Testis (tissue), 3 donors: ENCODE results near the gene TPRG1. TPM values are rescaled to one million over a fixed set of nuclear protein-coding genes. Genes with fewer than 3 reads are reported as not detected.

Source experiments
- DNase-seq: peaks from one replicate; pipeline ENCODE4 v3.0.0-alpha.2; 2019
- H3K27ac ChIP-seq, 2 donors: fragments of 200-600 bp; sonication (generic); one replicate each; pipeline ENCODE4 v1.5.1; 2019
- H3K27me3 ChIP-seq: fragments of 200-600 bp; sonication (generic); one replicate; pipeline ENCODE4 v1.5.1; 2019
- H3K36me3 ChIP-seq: fragments of 200-600 bp; sonication (generic); one replicate; pipeline ENCODE4 v1.5.1; 2017; ENCODE audit warnings: low read depth; ENCODE audit errors: missing control alignments
- H3K4me1 ChIP-seq: fragments of 200-600 bp; sonication (generic); one replicate; pipeline ENCODE4 v1.5.1; 2019
- H3K4me3 ChIP-seq, 2 donors: fragments of 200-600 bp; sonication (generic); one replicate each; pipeline ENCODE4 v1.5.1; 2017 to 2019
- H3K9me3 ChIP-seq: fragments of 200-600 bp; sonication (generic); one replicate; pipeline ENCODE4 v1.5.1; 2017
- POLR2A ChIP-seq: fragments of 450-650 bp; IDR thresholded peaks from one replicate; pipeline ENCODE4 v1.6.1; 2017; ENCODE audit warnings: antibody characterized with exemption, mild to moderate bottlenecking, moderate library complexity
- WGBS, 2 donors: methylation state at CpG; one replicate each; pipeline ENCODE4 v1.1.5; 2018; 5-methylcytosine and 5-hydroxymethylcytosine counted together
- intact Hi-C: fragments of 100-400 bp; cut with DNase I; formaldehyde crosslinking; loops from one replicate; pipeline ENCODE4 v1.15.1; 2023; ENCODE audit warnings: low total_unique reads
- polyA plus RNA-seq: library from polyadenylated mRNA; stranded (reverse); fragments of 350-450 nt; fragmentation: Illumina TruSeq; extraction: RNeasy Lipid Tissue Mini Kit (QIAGEN cat#74804); gene quantifications from one replicate; pipeline ENCODE4 v1.2.3, GENCODE V29; 2014; ENCODE audit warnings: low read depth, low replicate concordance; ENCODE audit not compliant: insufficient read depth
- total RNA-seq, 2 donors: library from RNA; depleted of rRNA; stranded (reverse); fragments of >200 nt; gene quantifications; one replicate each; pipeline ENCODE4 v1.2.3, GENCODE V29; 2016
- TF ChIP-seq, protein P1 (sequence below), 3 experiments: fragments of 450-650 bp in 2 of 3; fragments of 200-600 bp in 1 of 3; sonication (generic) in 1 of 3; IDR thresholded peaks; one replicate each; pipeline ENCODE4 v1.5.1; 2016 to 2019; ENCODE audit warnings: antibody characterized with exemption in 3 of 3, mild to moderate bottlenecking in 2 of 3, moderate library complexity in 1 of 3

Gene TPRG1
- total and polyA plus RNA-seq, 3 donors from 2014 or later = 15.5 to 25.2 (median 15.9) TPM

DNA sequence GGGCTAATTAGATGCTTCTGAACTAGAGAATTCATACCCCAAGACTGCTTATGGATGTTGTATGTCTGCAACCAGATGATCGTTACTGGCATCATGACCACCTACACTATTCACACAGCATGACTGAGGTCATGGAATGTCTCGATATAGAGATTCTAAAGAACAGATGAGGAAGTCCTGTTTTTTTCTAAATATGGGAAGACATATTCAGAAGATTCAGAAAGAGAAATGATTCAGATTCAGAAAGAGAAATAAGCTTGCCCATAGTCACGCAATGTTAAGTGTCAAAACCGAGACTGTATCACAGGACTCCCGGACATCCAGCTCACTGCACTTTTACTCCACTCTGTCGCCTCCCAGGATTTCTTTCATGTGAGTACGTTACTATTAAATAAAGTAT, 136.2 kb downstream of the TPRG1 start:
- H3K4me1 ChIP-seq = no peaks in the 10 kb centered on the region
- DNase-seq = no peak
- H3K27ac ChIP-seq = no peak overlapping the region
- TF ChIP-seq, protein P1, sequence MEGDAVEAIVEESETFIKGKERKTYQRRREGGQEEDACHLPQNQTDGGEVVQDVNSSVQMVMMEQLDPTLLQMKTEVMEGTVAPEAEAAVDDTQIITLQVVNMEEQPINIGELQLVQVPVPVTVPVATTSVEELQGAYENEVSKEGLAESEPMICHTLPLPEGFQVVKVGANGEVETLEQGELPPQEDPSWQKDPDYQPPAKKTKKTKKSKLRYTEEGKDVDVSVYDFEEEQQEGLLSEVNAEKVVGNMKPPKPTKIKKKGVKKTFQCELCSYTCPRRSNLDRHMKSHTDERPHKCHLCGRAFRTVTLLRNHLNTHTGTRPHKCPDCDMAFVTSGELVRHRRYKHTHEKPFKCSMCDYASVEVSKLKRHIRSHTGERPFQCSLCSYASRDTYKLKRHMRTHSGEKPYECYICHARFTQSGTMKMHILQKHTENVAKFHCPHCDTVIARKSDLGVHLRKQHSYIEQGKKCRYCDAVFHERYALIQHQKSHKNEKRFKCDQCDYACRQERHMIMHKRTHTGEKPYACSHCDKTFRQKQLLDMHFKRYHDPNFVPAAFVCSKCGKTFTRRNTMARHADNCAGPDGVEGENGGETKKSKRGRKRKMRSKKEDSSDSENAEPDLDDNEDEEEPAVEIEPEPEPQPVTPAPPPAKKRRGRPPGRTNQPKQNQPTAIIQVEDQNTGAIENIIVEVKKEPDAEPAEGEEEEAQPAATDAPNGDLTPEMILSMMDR (IDR thresholded peaks at IDR 0.05) = no peak
- TF ChIP-seq POLR2A = no peak
- no peak overlapping the region for H3K4me3 ChIP-seq
- H3K27me3 ChIP-seq = no peaks in the 10 kb centered on the region
- 91 to 93% methylated on average over 7 of the region's 7 CpGs for WGBS, 2 donors
- no peaks in the 10 kb centered on the region for H3K9me3 ChIP-seq
- intact Hi-C loops = no loop called here
- peaks cover 3% of the 10 kb centered on the region for H3K36me3 ChIP-seq

DNA sequence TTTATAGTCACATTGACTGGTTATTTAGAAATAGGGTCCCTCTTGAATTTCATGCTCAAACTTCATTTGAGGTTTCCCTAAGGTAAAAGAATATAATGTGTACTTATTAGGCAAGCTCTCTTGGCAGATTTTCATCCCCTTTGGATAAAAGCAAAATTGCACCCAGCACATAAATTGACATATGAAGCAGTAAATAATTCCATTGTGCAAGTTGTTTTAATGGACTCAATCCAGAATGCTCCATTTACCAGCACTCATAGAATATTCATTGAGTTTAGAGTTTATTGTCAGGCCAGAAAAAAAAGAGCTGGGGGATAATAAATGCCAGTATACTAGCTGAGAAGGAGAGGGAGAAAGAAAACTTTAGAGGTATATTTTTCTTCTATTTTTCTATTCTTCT, 136.8 kb downstream of the TPRG1 start:
- H3K4me1 ChIP-seq = no peaks in the 10 kb centered on the region
- DNase-seq = no peak
- no peak for TF ChIP-seq POLR2A
- TF ChIP-seq, protein P1 (IDR thresholded peaks at IDR 0.05) = no peak
- H3K36me3 ChIP-seq = peaks cover 3% of the 10 kb centered on the region
- H3K4me3 ChIP-seq = no peak overlapping the region
- H3K27ac ChIP-seq = no peak overlapping the region
- no peaks in the 10 kb centered on the region for H3K27me3 ChIP-seq
- H3K9me3 ChIP-seq = no peaks in the 10 kb centered on the region
- intact Hi-C loops = no loop called here

DNA sequence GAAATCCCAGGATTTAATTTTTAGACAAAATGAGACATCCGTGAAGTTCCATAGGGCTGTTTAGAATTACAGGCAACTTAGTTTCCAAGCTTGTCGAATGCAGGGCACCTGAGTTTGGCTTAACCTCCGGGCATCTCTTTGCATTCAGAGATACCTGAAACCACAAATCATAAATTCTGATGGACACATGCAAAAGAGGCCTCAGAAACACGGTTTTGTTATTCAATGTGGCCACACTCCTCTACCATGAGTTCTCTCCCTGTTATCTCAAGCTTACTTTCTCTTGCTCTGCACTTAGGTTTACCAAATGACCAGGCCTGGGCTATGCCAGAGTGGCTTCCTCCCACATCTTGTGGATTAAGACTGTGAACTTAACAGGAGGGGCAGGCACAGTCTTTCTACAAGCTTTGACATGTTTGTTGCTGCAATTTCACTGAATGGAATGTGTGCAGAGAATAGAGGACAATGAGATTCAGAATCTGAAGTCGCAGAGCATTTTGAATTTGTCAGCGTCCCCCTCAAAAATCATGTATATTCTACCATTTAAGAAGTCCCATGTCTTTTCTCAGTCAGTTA, 137.7 kb downstream of the TPRG1 start:
- WGBS, 2 donors = 77 to 78% methylated on average over 6 of the region's 6 CpGs
- Histone ChIP-seq H3K4me1 (no peaks in the 10 kb centered on the region), H3K4me3 (no peak overlapping the region), H3K27me3 (no peaks in the 10 kb centered on the region), H3K36me3 (peaks cover 3% of the 10 kb centered on the region), H3K9me3 (no peaks in the 10 kb centered on the region), H3K27ac (no peak overlapping the region)
- no peak for DNase-seq
- intact Hi-C loops = no loop called here
- no peak for TF ChIP-seq POLR2A
- TF ChIP-seq, protein P1 (IDR thresholded peaks at IDR 0.05) = no peak

DNA sequence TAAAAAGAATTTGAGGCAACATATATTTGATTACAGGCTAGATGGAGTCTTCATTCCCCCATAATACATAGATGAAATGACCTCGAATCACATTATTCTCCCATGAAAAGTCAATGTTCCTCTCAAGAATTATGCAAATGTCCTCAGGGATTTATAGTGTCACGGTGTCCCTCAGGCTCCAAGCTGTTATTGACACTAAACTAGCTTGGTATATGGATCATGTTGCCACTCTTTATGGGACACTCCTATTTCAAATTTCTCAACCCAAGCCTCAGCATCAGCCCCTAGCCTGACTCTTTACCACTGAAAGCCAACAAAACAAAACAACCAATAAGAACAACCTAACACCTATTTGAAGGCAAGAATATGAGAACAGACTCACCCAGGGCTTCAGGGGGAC, 139.8 kb downstream of the TPRG1 start:
- H3K36me3 ChIP-seq = no peaks in the 10 kb centered on the region
- intact Hi-C loops = no loop called here
- no peaks in the 10 kb centered on the region for H3K9me3 ChIP-seq
- WGBS, 2 donors = 77 to 85% methylated on average over 2 of the region's 2 CpGs
- DNase-seq = no peak
- no peak overlapping the region for H3K27ac ChIP-seq
- H3K27me3 ChIP-seq = no peaks in the 10 kb centered on the region
- TF ChIP-seq, protein P1 (IDR thresholded peaks at IDR 0.05) = no peak
- H3K4me3 ChIP-seq = no peak overlapping the region
- H3K4me1 ChIP-seq = no peaks in the 10 kb centered on the region

DNA sequence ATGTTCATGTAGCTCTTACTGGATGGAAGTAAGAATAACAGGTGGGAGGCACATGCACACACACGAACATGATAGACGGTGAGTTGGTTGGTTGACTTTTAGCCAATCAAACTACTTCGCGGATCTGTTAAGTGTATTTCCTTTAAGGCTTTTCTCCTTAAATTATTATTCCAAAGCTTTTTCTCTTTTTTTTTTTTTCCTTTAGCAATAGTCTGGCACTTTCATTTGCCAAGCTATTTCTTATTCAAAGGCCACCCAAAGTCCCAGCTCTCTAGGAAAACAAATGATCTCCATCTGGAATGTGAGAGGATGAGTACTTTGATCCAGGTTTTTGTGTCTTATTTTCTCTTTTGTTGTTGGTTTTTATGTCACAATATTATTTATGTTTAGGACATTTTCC, 141.1 kb downstream of the TPRG1 start:
- intact Hi-C loops = no loop called here
- WGBS, 2 donors = 41 to 59% methylated on average over 4 of the region's 4 CpGs
- H3K36me3 ChIP-seq = no peaks in the 10 kb centered on the region

More for the DNA sequence above, 141.1 kb downstream of the TPRG1 start:
- Histone ChIP-seq H3K4me3 (no peak overlapping the region), H3K27ac (no peak overlapping the region), H3K27me3 (no peaks in the 10 kb centered on the region), H3K9me3 (no peaks in the 10 kb centered on the region), H3K4me1 (no peaks in the 10 kb centered on the region)
- no peak for TF ChIP-seq POLR2A
- TF ChIP-seq, protein P1 (IDR thresholded peaks at IDR 0.05) = no peak
- no peak for DNase-seq
